Left lung (tissue), 10 donors: ENCODE measurements around the gene AJAP1. TPM values are rescaled to one million over a fixed set of nuclear protein-coding genes. Genes with fewer than 3 reads are reported as not detected.

Source experiments
- ATAC-seq: fragments of 200-7000 bp; cut with Tn5 transposase; one replicate; pipeline ENCODE4 v1.9.1; 2020; ENCODE audit warnings: moderate library complexity
- DNase-seq, 4 donors: peaks; one replicate each; pipeline ENCODE4 v3.0.0-alpha.2; 2013 to 2020
- H3K27ac ChIP-seq, 2 donors: fragments of 200-600 bp; sonication (generic) in 1 of 2; one replicate each; pipeline versions ENCODE4 v1.5.0 to v1.8.0; 2020 to 2021
- H3K27me3 ChIP-seq, 2 donors: fragments of 200-600 bp; sonication (generic) in 1 of 2; one replicate each; pipeline versions ENCODE4 v1.5.0 to v1.8.0; 2020 to 2021
- H3K36me3 ChIP-seq, 2 donors: fragments of 200-600 bp; sonication (generic) in 1 of 2; one replicate each; pipeline versions ENCODE4 v1.5.0 to v1.8.0; 2020 to 2021
- H3K4me1 ChIP-seq, 2 donors: fragments of 200-600 bp; one replicate each; pipeline ENCODE4 v1.8.0; 2021
- H3K4me3 ChIP-seq, 2 donors: fragments of 200-600 bp; sonication (generic) in 1 of 2; one replicate each; pipeline versions ENCODE4 v1.5.0 to v1.8.0; 2020 to 2021; ENCODE audit warnings: mild to moderate bottlenecking in 1 of 2
- H3K9me3 ChIP-seq, 2 donors: fragments of 200-600 bp; sonication (generic) in 1 of 2; one replicate each; pipeline versions ENCODE4 v1.5.0 to v1.8.0; 2020 to 2021
- intact Hi-C, 2 donors: fragments of 100-400 bp; cut with DNase I; formaldehyde crosslinking; loops; one replicate each; pipeline versions ENCODE4 v1.11.2 to v1.14.2; 2022
- polyA plus RNA-seq, 6 donors: library from polyadenylated mRNA; unstranded; fragments of 120-200 nt; gene quantifications; one replicate each; pipeline ENCODE4 v1.2.1, GENCODE V29; 2013; ENCODE audit not compliant: insufficient read length in 6 of 6
- total RNA-seq, 2 donors: library from RNA; stranded (reverse); fragmentation: NEBNext Ultra II Directional; extraction: Animal tissue kit (Norgen Biotek cat#: 25700); gene quantifications; one replicate each; pipeline ENCODE4 v1.2.1, GENCODE V29; 2021
- TF ChIP-seq, protein P1 (sequence below), 2 donors: fragments of 200-600 bp; sonication (generic) in 1 of 2; IDR thresholded peaks; one replicate each; pipeline versions ENCODE4 v1.5.0 to v1.8.0; 2021; ENCODE audit warnings: antibody characterized with exemption in 2 of 2
- donor health status: DM: no; HTN: yes; CAD: no.
- donor health status: DM: no; HTN: no; CAD: no.

Gene AJAP1
- total and polyA plus RNA-seq, 8 donors = 0.06 to 0.79 (median 0.20) TPM

DNA sequence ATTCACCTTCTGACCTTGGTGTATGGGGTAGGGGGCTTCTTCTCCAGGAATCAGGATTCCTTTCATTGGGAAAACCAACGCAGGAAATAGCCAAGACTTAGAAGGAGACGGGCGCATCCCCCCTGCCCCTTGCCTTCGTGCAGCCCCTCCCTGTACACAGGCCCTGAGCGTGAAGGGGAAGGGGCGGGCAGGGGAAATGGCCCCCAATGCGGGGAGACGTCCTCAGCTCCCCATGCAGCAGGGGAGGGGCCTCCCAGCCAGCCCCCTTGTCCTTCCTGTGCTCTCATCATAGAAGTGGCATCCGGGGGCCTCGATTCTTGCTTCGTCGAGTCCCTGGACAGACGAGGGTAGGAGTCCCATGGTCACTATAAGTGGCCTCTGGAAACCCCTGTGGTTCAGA is 116.9 kb downstream of the AJAP1 start:
- peak in 1 of 4 donors; percentile 43 for DNase-seq
- Histone ChIP-seq H3K36me3 (no peaks in the 10 kb centered on the region), H3K4me1 (no peaks in the 10 kb centered on the region), H3K9me3 (no peaks in the 10 kb centered on the region), H3K4me3 (no peak overlapping the region), H3K27me3 (peaks cover 0 to 42% of the 10 kb centered on the region in 2 donors), H3K27ac (no peak overlapping the region)
- intact Hi-C loops = no loop called here
- TF ChIP-seq, protein P1, sequence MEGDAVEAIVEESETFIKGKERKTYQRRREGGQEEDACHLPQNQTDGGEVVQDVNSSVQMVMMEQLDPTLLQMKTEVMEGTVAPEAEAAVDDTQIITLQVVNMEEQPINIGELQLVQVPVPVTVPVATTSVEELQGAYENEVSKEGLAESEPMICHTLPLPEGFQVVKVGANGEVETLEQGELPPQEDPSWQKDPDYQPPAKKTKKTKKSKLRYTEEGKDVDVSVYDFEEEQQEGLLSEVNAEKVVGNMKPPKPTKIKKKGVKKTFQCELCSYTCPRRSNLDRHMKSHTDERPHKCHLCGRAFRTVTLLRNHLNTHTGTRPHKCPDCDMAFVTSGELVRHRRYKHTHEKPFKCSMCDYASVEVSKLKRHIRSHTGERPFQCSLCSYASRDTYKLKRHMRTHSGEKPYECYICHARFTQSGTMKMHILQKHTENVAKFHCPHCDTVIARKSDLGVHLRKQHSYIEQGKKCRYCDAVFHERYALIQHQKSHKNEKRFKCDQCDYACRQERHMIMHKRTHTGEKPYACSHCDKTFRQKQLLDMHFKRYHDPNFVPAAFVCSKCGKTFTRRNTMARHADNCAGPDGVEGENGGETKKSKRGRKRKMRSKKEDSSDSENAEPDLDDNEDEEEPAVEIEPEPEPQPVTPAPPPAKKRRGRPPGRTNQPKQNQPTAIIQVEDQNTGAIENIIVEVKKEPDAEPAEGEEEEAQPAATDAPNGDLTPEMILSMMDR (IDR thresholded peaks at IDR 0.05) = no peak
- ATAC-seq = no peak

DNA sequence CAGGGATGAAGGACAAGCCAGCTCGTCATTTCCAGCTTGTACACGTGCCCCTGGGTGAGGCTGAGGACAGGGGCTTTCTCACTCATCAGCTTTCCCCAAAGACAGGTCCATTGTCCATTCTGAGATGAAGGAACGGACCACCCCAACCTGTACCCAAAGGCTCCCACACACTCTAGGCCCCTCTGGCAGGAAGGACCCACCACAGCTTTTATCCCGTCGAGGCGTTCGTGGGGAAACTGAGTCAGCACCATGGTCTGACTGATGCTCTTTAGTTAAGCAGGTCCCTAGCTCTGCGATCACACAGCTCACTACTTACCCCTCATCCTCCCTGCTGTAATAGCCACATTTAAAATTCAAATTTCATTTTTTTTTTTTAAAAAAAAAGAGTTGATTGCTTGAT is 117.3 kb downstream of the AJAP1 start:
- no peak for DNase-seq
- H3K27ac ChIP-seq = no peak overlapping the region
- no peak for ATAC-seq
- intact Hi-C loops = no loop called here
- H3K4me3 ChIP-seq = no peak overlapping the region
- no peaks in the 10 kb centered on the region for H3K36me3 ChIP-seq
- TF ChIP-seq, protein P1 (IDR thresholded peaks at IDR 0.05) = no peak
- H3K9me3 ChIP-seq = no peaks in the 10 kb centered on the region
- H3K27me3 ChIP-seq = peaks cover 0 to 42% of the 10 kb centered on the region in 2 donors
- H3K4me1 ChIP-seq = no peaks in the 10 kb centered on the region

DNA sequence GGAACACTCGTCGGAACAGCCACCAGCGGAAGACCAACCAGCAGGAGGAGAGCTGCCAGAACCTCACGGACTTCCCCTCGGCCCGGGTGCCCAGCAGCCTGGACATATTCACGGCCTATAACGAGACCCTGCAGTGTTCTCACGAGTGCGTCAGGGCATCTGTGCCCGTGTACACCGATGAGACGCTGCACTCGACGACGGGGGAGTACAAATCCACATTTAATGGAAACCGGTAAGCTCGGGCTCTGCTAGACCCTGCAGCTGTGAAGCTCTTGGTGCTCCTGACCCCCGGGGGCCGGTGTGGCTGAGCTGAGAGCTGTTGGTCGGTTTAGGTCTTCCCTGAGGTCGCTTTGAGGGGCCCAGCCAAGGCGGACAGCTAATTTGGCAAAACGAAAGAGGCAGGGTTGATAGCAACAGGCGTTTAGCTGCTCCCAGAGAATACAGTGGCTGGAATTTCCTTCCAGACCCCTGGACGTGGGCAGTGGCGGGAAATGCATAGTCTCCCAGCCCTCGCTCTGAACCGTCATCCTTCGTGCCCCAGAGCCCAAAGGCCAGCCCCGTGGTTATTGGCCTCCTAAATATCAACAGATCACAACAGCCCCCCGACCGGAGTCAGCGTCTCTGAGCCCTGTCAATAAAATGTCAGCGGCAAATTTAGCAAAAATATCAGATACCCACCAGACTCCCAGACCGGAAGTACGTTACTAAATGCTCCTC is 118.0 kb downstream of the AJAP1 start:
- no peak overlapping the region for H3K4me3 ChIP-seq
- H3K27me3 ChIP-seq = peaks cover 0 to 42% of the 10 kb centered on the region in 2 donors
- TF ChIP-seq, protein P1 (IDR thresholded peaks at IDR 0.05) = no peak
- ATAC-seq (no peak), DNase-seq (peak in 2 of 4 donors; percentile 13 to 55)
- no peaks in the 10 kb centered on the region for H3K4me1 ChIP-seq
- no peaks in the 10 kb centered on the region for H3K9me3 ChIP-seq
- intact Hi-C loops = no loop called here
- no peak overlapping the region for H3K27ac ChIP-seq
- no peaks in the 10 kb centered on the region for H3K36me3 ChIP-seq

DNA sequence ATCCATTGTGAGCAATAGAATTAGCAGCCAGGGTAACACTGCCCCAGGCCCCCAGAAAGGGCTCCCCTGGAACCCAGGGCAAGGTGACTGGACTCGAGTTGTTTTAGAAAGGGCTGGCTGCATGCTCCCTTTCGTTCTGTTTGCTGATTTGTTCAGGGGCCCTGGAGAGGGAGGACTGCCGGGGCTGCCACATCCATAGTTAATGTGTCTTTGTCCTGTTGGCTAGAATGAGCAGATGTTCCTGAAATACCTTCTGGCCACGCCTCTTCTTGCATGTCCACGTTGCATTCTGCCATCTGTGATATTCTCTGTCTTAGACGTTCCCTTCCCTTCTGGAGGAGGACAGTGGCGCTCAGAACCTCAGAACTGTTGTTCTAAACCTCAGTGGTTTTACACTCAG is 118.8 kb downstream of the AJAP1 start:
- H3K4me3 ChIP-seq = no peak overlapping the region

DNA sequence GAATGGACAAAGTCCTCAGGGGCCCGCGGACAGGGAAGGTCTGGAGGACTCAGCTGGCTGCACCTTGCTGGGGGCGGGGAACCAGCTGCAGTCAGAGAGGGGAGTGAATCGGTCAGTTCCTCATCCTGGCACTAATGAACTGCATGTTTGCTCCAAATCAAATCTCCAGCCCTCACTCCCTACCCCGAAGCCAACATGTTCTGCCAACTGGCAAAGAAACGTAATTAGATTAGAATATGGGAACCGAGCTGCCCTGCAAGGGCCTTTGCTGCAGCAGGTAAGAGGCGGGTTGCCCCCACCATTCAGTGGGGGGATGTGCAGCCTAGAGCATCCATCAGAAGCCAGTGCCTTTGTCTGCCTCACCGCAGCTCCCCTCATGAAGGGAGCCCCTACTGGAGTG is 121.1 kb downstream of the AJAP1 start:
- TF ChIP-seq, protein P1 (IDR thresholded peaks at IDR 0.05) = no peak
- H3K36me3 ChIP-seq = no peaks in the 10 kb centered on the region
- H3K4me3 ChIP-seq = no peak overlapping the region
- intact Hi-C loops = no loop called here
- no peak for DNase-seq
- H3K27ac ChIP-seq = no peak overlapping the region
- no peaks in the 10 kb centered on the region for H3K4me1 ChIP-seq
- H3K27me3 ChIP-seq = peaks cover 0 to 25% of the 10 kb centered on the region in 2 donors
- no peak for ATAC-seq
- H3K9me3 ChIP-seq = no peaks in the 10 kb centered on the region

More for the DNA sequence above, 118.8 kb downstream of the AJAP1 start:
- intact Hi-C loops = no loop called here
- Histone ChIP-seq H3K4me1 (no peaks in the 10 kb centered on the region), H3K27me3 (peaks cover 0 to 42% of the 10 kb centered on the region in 2 donors), H3K36me3 (no peaks in the 10 kb centered on the region), H3K9me3 (no peaks in the 10 kb centered on the region), H3K27ac (no peak overlapping the region)
- TF ChIP-seq, protein P1 (IDR thresholded peaks at IDR 0.05) = no peak
- DNase-seq = no peak
- no peak for ATAC-seq
